T-helper 17 cell (primary cell): ENCODE data around the gene SYNDIG1. TPM values are rescaled to one million over a fixed set of nuclear protein-coding genes. Genes with fewer than 3 reads are reported as not detected.

Source experiments
- ATAC-seq: fragments of 150-1000 bp; cut with Tn5 transposase; 2 replicates; pipeline ENCODE4 v1.10.0; 2021; ENCODE audit warnings: mild to moderate bottlenecking, moderate library complexity
- DNase-seq, 3 donors: peaks; one replicate each; pipeline versions ENCODE4 v3.0.0 to v3.0.0-alpha.2; 2020 to 2021
- H3K9me3 ChIP-seq: one replicate; pipeline ENCODE4 v1.7.0; 2013; ENCODE audit warnings: low read length, mild to moderate bottlenecking; ENCODE audit not compliant: control insufficient read depth, poor library complexity, severe bottlenecking
- H3K27ac Mint-ChIP-seq: one replicate; pipeline ENCODE4 v1.8.0; 2022; ENCODE audit warnings: mild to moderate bottlenecking, moderate library complexity, mixed read lengths
- H3K27me3 Mint-ChIP-seq: one replicate; pipeline ENCODE4 v1.8.0; 2022; ENCODE audit warnings: mixed read lengths
- H3K36me3 Mint-ChIP-seq: one replicate; pipeline ENCODE4 v1.8.0; 2022; ENCODE audit warnings: low read depth, mixed read lengths
- H3K4me1 Mint-ChIP-seq: one replicate; pipeline ENCODE4 v1.8.0; 2022; ENCODE audit warnings: mild to moderate bottlenecking, mixed read lengths
- H3K4me3 Mint-ChIP-seq: one replicate; pipeline ENCODE4 v1.8.0; 2022; ENCODE audit warnings: mild to moderate bottlenecking, moderate library complexity, mixed read lengths
- total RNA-seq, 4 donors: library from RNA in 2 of 4; stranded (reverse) in 2 of 4; gene quantifications; one replicate each; pipeline ENCODE4 v1.2.3 and lab custom pipeline; 2022 to 2026

Gene SYNDIG1
- total RNA-seq, 2 donors from 2014 or later, result not detected

- Mint-ChIP-seq H3K27ac (no peak overlapping the region), H3K4me3 (no peak overlapping the region), H3K27me3 (peaks cover 11% of the 10 kb centered on the region), H3K4me1 (no peaks in the 10 kb centered on the region), H3K36me3 (no peaks in the 10 kb centered on the region)
- H3K9me3 ChIP-seq, result no peaks in the 10 kb centered on the region
- no peak for ATAC-seq
- no peak for DNase-seq
Measured at GRCh38 chr20:24665741-24666191, 196.3 kb downstream of the SYNDIG1 start.

GRCh38 chr20:24667689-24668383 is 198.4 kb downstream of the SYNDIG1 start:
- H3K9me3 ChIP-seq, result no peaks in the 10 kb centered on the region
- Mint-ChIP-seq H3K4me3 (no peak overlapping the region), H3K36me3 (no peaks in the 10 kb centered on the region), H3K4me1 (no peaks in the 10 kb centered on the region), H3K27me3 (peaks cover 11% of the 10 kb centered on the region), H3K27ac (no peak overlapping the region)
- DNase-seq (no peak), ATAC-seq (no peak)

DNA sequence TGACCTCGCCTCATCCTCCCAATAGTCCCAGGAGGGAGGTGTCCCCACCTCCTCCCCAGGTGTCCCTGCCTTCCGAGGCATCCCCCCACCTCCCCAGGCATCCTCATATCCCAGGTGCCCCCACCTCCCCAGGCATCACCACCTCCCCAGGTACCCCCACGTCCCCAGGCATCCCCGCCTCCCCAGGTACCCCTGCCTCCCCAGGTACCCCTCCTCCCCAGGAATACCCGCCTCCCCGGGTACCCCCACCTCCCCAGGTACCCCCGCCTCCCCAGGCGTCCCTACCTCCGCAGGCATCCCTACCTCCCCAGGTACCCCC is 198.9 kb downstream of the SYNDIG1 start:
- Mint-ChIP-seq H3K4me1 (no peaks in the 10 kb centered on the region), H3K4me3 (no peak overlapping the region), H3K36me3 (no peaks in the 10 kb centered on the region), H3K27me3 (peaks cover 12% of the 10 kb centered on the region), H3K27ac (no peak overlapping the region)
- no peak for DNase-seq
- no peak for ATAC-seq
- H3K9me3 ChIP-seq, result no peaks in the 10 kb centered on the region

DNA sequence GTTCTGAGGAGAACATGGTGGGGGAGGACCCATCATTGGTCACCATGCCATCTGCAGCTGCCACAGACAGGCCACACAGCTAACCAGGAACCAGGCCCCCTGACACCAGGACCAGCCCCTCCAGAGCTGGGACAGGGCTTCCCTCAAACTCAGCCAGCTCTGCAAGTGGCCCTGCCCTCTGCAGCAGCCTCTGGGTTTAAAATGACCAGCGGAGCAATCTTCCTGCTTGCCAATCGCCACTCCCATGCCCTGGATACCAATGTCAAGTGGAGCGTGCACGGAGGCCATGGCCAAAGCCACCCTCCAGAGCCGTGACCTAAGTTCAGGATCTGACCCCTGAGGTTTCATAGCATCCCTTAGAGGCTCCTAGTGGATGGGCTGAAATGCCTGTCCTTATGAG is 199.4 kb downstream of the SYNDIG1 start:
- Mint-ChIP-seq H3K27ac (no peak overlapping the region), H3K36me3 (no peaks in the 10 kb centered on the region), H3K4me1 (no peaks in the 10 kb centered on the region), H3K4me3 (no peak overlapping the region), H3K27me3 (peaks cover 17% of the 10 kb centered on the region)
- ATAC-seq, result no peak
- H3K9me3 ChIP-seq, result no peaks in the 10 kb centered on the region
- DNase-seq, result no peak

- Mint-ChIP-seq H3K27me3 (peaks cover 20% of the 10 kb centered on the region), H3K4me1 (no peaks in the 10 kb centered on the region), H3K36me3 (no peaks in the 10 kb centered on the region), H3K4me3 (no peak overlapping the region), H3K27ac (no peak overlapping the region)
- H3K9me3 ChIP-seq, result no peaks in the 10 kb centered on the region
- DNase-seq (no peak), ATAC-seq (no peak)
Measured at GRCh38 chr20:24669701-24670100, 200.3 kb downstream of the SYNDIG1 start.

- no peaks in the 10 kb centered on the region for H3K9me3 ChIP-seq
- Mint-ChIP-seq H3K27me3 (peaks cover 16% of the 10 kb centered on the region), H3K4me3 (no peak overlapping the region), H3K36me3 (no peaks in the 10 kb centered on the region), H3K27ac (no peak overlapping the region), H3K4me1 (no peaks in the 10 kb centered on the region)
- ATAC-seq, result no peak
- DNase-seq, result no peak
Measured at GRCh38 chr20:24670341-24670872, 201.0 kb downstream of the SYNDIG1 start.

GRCh38 chr20:24670981-24671380 is 201.6 kb downstream of the SYNDIG1 start:
- no peak for ATAC-seq
- no peaks in the 10 kb centered on the region for H3K9me3 ChIP-seq
- Mint-ChIP-seq H3K27ac (no peak overlapping the region), H3K4me3 (no peak overlapping the region), H3K36me3 (no peaks in the 10 kb centered on the region), H3K4me1 (peaks cover 2% of the 10 kb centered on the region), H3K27me3 (peaks cover 15% of the 10 kb centered on the region)
- DNase-seq, result no peak

- Mint-ChIP-seq H3K27me3 (peaks cover 15% of the 10 kb centered on the region), H3K4me1 (peaks cover 2% of the 10 kb centered on the region), H3K27ac (no peak overlapping the region), H3K4me3 (no peak overlapping the region), H3K36me3 (no peaks in the 10 kb centered on the region)
- ATAC-seq, result no peak
- no peaks in the 10 kb centered on the region for H3K9me3 ChIP-seq
- no peak for DNase-seq
Measured at GRCh38 chr20:24672181-24672880, 202.9 kb downstream of the SYNDIG1 start.

- DNase-seq (no peak), ATAC-seq (no peak)
- no peak overlapping the region for H3K4me3 Mint-ChIP-seq
- no peak overlapping the region for H3K27ac Mint-ChIP-seq
- peaks cover 15% of the 10 kb centered on the region for H3K27me3 Mint-ChIP-seq
- peaks cover 2% of the 10 kb centered on the region for H3K4me1 Mint-ChIP-seq
- H3K36me3 Mint-ChIP-seq, result no peaks in the 10 kb centered on the region
- no peaks in the 10 kb centered on the region for H3K9me3 ChIP-seq
Measured at GRCh38 chr20:24672886-24673677, 203.7 kb downstream of the SYNDIG1 start.

DNA sequence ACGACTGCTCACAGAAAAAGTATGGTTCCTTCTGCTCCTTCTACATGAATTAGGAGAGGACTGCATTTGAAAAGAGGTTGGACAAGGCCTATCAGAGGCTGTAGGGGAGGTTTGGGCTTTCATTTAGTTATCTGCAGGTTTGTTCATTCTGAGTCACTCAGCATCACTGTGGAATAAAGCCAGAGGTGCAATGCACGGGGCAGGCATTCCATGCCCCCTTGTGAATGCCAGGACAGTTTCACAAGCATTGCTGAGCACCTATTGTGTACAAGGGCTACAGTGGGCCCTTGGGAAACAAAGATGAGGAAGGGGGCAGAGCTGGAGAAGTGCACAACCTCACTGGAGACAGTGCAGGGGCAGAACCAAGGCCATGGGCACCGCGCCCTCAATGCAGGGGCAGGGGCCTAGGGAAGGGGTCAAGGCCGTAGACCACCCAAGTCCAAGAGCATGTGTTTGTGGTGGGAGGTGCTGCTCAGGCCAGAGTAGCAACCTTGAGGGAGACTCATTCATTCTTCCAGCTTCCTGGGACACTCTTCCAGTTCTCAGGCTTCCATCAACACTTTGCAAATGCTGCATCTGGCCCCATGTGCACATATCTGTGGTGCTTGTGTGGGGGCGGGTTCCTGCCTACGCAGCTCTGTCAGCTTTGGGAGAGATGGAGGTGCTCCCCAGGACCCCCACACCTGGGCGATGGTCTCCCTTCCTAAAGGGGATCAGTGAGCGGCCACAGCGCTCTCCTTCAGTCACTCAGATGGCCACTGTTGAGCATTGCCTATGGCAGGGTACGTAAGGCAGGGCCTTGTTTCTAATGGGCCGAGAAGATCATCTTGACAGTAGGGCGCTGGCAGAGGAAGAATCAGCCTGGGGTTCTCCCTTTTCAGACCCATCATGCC is 204.5 kb downstream of the SYNDIG1 start:
- H3K36me3 Mint-ChIP-seq, result no peaks in the 10 kb centered on the region
- DNase-seq, result no peak
- no peaks in the 10 kb centered on the region for H3K9me3 ChIP-seq
- H3K27me3 Mint-ChIP-seq, result peaks cover 15% of the 10 kb centered on the region
- H3K4me1 Mint-ChIP-seq, result peaks cover 2% of the 10 kb centered on the region
- no peak for ATAC-seq
- H3K27ac Mint-ChIP-seq, result no peak overlapping the region
- H3K4me3 Mint-ChIP-seq, result no peak overlapping the region

GRCh38 chr20:24674921-24675605 is 205.6 kb downstream of the SYNDIG1 start:
- Mint-ChIP-seq H3K36me3 (no peaks in the 10 kb centered on the region), H3K4me3 (no peak overlapping the region), H3K27me3 (peaks cover 9% of the 10 kb centered on the region), H3K27ac (no peak overlapping the region), H3K4me1 (peaks cover 2% of the 10 kb centered on the region)
- no peaks in the 10 kb centered on the region for H3K9me3 ChIP-seq
- DNase-seq (no peak), ATAC-seq (no peak)

- Mint-ChIP-seq H3K4me1 (peaks cover 2% of the 10 kb centered on the region), H3K27me3 (peaks cover 9% of the 10 kb centered on the region), H3K4me3 (no peak overlapping the region), H3K36me3 (no peaks in the 10 kb centered on the region), H3K27ac (no peak overlapping the region)
- DNase-seq (no peak), ATAC-seq (no peak)
- H3K9me3 ChIP-seq, result no peaks in the 10 kb centered on the region
Measured at GRCh38 chr20:24675651-24676352, 206.4 kb downstream of the SYNDIG1 start.
